ENCODE measurements around the gene HBD. TPM values are rescaled to one million over a fixed set of nuclear protein-coding genes. Genes with fewer than 3 reads are reported as not detected.

The HBD gene
- total and polyA plus RNA-seq, 9 of the 15 experiments (the other 6 are each of a cell fraction or from before 2014, with no cell fraction given): 11.8 to 169 (median 36.0) TPM

GRCh38 chr11:5243816-5244180 is 9.5 kb upstream of the HBD start (continued):
- TF ChIP-seq ILK (tag; IDR thresholded peaks at IDR 0.05; ENCODE audit: borderline replicate concordance, low read depth): no peak
- TF ChIP-seq ZNF408 (CRISPR knock-in tag; IDR thresholded peaks at IDR 0.05; ENCODE audit: low read depth): no peak
- no peak for TF ChIP-seq SFPQ (IDR thresholded peaks at IDR 0.05; ENCODE audit: low read depth, low read length)
- TF ChIP-seq ZNF316 (IDR thresholded peaks at IDR 0.05): peak; percentile 4; the same call in 1 of the 2 replicates
- TF ChIP-seq MLLT1 (IDR thresholded peaks at IDR 0.05): peak; percentile 12 to 71; a peak in 3 of 4 replicates
- TF ChIP-seq ZNF3 (CRISPR knock-in tag; IDR thresholded peaks at IDR 0.05): no peak
- no peak for TF ChIP-seq NFIC (IDR thresholded peaks at IDR 0.05)
- no peak for TF ChIP-seq DMBX1 (CRISPR knock-in tag; IDR thresholded peaks at IDR 0.05; ENCODE audit: borderline replicate concordance)
- 0 out of 2 replicates have a peak, but pooled peaks have one; percentile 34 for TF ChIP-seq KAT8 (IDR thresholded peaks at IDR 0.05; ENCODE audit: low read depth)
- no peak for TF ChIP-seq ZNF311 (CRISPR knock-in tag; IDR thresholded peaks at IDR 0.05)
- peak; percentile 48 for TF ChIP-seq POLR2A (conservative IDR thresholded peaks at IDR 0.05)
- peak; percentile 25; the same call in 1 of the 2 replicates for TF ChIP-seq ZFP1 (CRISPR knock-in tag; IDR thresholded peaks at IDR 0.05)
- peak; percentile 79 for TF ChIP-seq EWSR1 (IDR thresholded peaks at IDR 0.05; ENCODE audit: borderline replicate concordance, low read depth, partially characterized antibody)
- TF ChIP-seq SNIP1 (IDR thresholded peaks at IDR 0.05; ENCODE audit: low read depth): no peak
- no peak for TF ChIP-seq ATF4 (CRISPR knock-in tag; IDR thresholded peaks at IDR 0.05)
- TF ChIP-seq ZFP30 (CRISPR knock-in tag; IDR thresholded peaks at IDR 0.05; ENCODE audit: borderline replicate concordance): peak; percentile 34; the same call in 1 of the 2 replicates
- TF ChIP-seq NFE2 (IDR thresholded peaks at IDR 0.05; ENCODE audit: low read depth): no peak
- no peak for TF ChIP-seq SIRT6 (IDR thresholded peaks at IDR 0.05; ENCODE audit: low read depth, low read length)
- no peak for TF ChIP-seq NR2C1 (IDR thresholded peaks at IDR 0.05)
- TF ChIP-seq NR2C1 (tag; IDR thresholded peaks at IDR 0.05): no peak
- no peak for TF ChIP-seq ZBTB2 (IDR thresholded peaks at IDR 0.05)
- no peak for TF ChIP-seq GABPB2 (CRISPR knock-in tag; conservative IDR thresholded peaks at IDR 0.05)
- TF ChIP-seq MIER1 (IDR thresholded peaks at IDR 0.05; ENCODE audit: low read depth): no peak
- no peak for TF ChIP-seq ZBTB43 (CRISPR knock-in tag; IDR thresholded peaks at IDR 0.05)
- TF ChIP-seq ZEB2 (IDR thresholded peaks at IDR 0.05): no peak
- no peak for TF ChIP-seq XRCC3 (IDR thresholded peaks at IDR 0.05)

Measured in K562 (cell line).